Stimulated activated CD4-positive, alpha-beta T cell treated with anti-CD3 and anti-CD28 coated beads, TNF-alpha, amount 100 ng/mL, for 1 hour (primary cell): ENCODE measurements around the gene ELF5.

Experiments
- DNase-seq, 3 donors: peaks; one replicate each; pipeline ENCODE4 v3.0.0-alpha.2; 2020; ENCODE audit warnings: low read depth in 3 of 3, low spot score in 1 of 3

ELF5 gene

GRCh38 chr11:34513682-34514449 lies at the start of gene ELF5:
ELF5 (minus strand) TSS chr11:34513794; CDS start chr11:34505749, 8,045 bp downstream.
- DNase-seq: no peak

- DNase-seq: no peak
These were observed 49.4 kb upstream of the ELF5 start for GRCh38 chr11:34562976-34563375.

DNA sequence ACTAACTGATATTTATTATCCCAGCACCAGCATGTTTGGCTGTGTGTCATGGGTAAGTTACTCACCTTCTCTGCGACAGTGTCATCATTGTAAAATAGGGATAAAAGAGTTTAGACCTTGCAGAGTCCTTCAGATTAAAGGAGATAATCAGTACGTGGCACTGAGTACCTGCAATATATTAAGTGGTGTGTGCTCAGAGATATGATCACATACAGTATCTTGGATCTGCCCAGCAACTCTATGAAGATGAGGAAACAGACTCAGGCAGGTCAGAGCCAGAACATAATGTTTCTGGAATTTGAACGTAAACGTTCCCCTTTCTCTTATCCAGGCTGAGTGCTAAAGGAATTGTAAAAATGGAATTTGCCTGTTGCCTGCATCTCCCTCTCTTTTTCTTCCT lies 46.9 kb upstream of the ELF5 start:
- DNase-seq: no peak

DNA sequence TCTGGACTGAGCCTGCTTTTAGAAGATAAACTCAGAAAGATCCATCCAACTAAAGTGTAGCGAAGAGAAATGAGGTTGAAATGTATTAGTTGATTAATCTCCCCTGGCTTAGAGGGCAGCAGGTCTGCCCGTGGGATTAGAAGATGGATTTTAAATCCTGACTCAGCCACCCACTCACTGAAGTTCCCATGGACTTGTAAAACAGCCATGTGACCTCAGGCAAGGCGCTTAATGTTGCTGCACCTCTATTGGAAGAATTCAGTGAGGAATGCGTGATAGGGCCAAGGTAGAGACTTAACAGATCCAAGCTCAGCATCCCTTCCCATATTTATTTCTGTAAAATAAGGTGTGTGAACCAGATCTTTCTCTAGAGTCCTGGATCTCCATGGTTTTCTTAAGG lies 45.1 kb upstream of the ELF5 start:
- DNase-seq: no peak

DNA sequence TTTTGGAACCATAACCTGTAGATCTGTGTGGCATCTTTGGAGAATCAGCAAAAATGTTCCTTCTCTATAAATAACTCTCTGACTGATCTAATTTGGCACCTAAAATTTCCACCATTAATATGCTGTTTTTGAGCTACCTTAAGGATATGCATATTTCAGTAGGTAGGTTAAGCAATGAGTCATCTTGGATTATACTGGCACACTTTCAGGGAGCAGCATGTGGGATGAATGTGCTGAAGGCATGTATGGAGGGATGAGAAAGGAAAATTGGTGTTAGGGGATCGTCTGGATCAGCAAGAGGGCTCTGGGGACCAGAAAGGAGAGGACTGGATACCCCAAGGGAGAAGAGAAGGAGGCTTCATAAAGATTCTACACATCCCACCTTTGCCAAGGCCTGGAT lies 44.6 kb upstream of the ELF5 start:
- no peak for DNase-seq

DNA sequence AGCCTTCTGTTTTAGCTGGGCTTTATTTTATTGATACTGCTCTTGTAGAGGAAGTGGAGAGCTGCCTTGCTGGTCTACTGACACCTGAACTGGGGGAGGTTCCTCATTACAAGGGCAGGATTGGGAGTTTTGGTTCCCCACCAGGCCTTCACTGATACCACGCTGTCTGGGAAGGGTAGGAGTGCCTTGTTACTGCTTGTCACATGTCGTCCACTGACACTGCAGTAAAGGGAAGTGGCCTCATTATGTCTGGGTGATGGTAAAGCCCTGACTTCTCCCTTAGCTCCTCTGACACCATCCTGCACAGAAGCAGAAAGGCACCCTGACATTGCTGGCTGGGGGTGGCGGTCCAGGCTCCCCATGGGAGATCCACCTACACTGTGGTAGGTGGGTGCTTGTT lies 38.7 kb upstream of the ELF5 start:
- no peak for DNase-seq

DNA sequence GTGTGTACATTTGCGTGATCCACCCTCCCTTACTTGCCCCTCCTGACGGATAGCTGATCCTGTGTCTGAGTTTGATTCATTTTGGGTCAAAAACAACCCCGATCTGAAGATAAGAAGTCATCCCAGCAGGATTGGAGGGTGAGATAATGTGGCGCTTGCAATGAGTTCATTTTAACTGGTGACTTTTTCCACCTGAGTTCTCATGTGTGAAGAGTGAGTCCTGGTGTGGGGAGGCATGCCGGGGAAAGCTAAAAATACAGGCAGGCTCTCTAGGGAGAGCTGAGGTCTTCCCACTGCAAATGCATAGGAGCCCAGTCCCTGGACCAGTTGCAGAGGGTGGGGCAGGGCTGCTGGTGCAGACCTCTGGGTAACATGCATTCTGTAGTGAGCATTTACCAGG lies 35.7 kb upstream of the ELF5 start:
- DNase-seq: no peak

DNA sequence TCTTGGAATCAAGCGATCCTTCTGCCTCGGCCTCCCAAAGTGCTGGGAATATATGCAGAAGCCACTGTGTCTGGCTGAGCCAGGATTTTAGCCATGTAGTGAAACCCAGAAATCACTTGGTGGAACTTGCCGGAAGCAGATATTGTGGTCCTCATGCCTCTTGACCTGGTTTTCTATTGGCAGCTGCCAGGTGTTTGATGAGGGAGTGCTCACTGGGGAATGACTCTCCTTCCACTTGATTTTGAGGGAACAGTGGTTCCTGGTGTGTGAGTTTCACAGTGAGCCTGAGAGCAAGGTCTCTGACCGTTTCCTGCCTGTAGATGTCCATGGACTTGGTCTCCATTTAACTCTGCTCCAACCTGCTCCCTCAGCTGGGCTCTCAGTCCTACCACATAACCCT lies 34.7 kb upstream of the ELF5 start:
- DNase-seq: no peak

- no peak for DNase-seq
These were observed 33.1 kb upstream of the ELF5 start for GRCh38 chr11:34546511-34547209.

- DNase-seq: no peak
These were observed 28.5 kb upstream of the ELF5 start for GRCh38 chr11:34542089-34542488.

DNA sequence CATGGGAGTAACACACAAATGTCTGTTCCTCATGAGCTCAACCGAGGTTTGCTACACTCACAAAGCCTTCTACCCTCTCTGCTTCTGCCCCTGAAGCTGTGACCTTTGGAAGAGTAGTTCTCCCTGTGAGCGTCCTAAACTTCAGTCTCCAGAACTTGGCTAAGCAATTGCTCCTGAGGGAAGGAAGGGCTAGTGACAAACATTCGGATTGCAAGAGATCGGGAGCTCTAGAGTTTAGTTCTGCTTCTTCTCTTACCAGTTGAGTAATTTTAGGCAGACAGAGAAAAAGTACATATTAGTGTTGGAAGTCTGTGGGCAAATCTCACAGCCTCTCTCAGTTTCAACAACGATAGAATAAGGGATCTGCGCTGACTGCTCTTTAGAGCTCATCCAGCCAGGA lies 27.3 kb upstream of the ELF5 start:
- DNase-seq: no peak

DNA sequence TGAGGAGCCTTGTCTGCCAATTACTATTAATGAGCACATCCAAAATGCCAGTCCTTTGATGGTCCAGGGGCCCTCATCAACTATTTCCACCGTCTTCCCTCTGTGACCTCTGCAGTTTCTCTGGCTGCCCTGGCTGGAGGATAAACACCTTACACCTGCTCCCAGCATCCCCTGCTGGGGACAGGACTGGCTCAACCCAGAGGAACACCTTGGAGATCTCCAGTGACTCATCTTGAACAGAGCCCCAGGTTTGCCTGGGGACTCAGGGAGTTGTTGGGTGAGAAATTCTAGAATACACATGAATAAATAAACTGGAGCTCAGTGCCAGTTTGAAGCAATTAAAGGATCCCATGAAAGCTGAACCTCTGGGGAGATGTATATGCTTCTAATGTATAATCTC lies 24.0 kb upstream of the ELF5 start:
- DNase-seq: no peak

DNA sequence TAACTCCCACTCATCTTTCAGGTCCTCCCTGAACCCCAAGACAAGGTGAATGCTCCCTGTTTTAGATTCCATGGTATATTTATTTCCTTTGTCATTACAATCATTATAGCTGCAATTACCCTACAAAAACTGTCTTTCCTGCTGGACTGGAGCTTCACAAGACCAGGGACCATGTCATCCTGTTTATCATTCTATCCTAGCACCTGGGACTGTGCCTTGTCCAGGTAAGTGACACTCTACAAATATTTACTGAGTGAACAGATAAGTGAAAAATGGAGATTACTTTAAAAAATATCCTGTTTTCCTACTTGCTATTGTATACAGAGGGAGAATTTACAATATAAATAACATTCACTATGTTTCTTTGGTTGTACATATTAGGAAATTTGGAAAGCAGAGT lies 22.5 kb upstream of the ELF5 start:
- no peak for DNase-seq

DNA sequence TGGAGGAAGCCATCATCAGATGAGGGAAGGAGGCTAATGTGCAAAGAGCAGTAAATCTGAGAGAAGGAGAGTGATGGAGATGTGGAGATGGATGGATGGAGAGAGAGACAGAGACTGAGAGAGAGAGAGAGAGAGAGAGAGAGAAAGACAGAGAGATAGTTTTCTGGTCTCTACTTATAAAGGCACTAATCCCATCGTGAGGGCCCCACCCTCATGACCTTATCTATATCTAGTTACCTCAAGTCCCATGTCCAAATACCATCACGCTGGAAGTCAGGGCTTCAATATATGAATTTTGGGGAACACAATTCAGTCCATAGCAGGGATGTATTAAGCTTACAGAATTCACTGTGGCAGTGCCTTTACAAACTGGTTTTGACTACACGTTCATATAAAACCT lies 21.2 kb upstream of the ELF5 start:
- DNase-seq: no peak

GRCh38 chr11:34531663-34532062 lies 18.1 kb upstream of the ELF5 start:
- no peak for DNase-seq

GRCh38 chr11:34530545-34531234 lies 17.1 kb upstream of the ELF5 start:
- DNase-seq: no peak

GRCh38 chr11:34529643-34530042 lies 16.0 kb upstream of the ELF5 start:
- no peak for DNase-seq

DNA sequence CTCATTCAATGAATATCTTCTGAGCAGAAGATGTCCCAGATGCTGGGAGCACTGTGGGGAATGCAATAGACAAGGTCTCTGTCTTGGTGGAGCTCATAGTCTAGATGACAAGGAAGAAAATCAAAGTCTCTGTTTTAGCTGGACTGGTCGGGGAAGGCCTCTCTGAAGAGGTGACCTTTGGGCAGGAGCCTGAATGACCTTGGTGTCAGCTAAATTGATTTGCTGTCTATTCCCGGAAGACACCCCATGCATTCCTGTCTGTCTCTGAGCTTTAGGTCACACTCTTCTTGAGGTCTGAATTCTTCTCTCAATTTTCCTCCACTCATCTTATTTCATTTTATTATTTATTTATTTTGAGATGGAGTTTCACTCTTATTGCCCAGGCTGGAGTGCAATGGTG lies 14.5 kb upstream of the ELF5 start:
- DNase-seq: no peak

- DNase-seq: no peak
These were observed 12.5 kb upstream of the ELF5 start for GRCh38 chr11:34525888-34526657.

DNA sequence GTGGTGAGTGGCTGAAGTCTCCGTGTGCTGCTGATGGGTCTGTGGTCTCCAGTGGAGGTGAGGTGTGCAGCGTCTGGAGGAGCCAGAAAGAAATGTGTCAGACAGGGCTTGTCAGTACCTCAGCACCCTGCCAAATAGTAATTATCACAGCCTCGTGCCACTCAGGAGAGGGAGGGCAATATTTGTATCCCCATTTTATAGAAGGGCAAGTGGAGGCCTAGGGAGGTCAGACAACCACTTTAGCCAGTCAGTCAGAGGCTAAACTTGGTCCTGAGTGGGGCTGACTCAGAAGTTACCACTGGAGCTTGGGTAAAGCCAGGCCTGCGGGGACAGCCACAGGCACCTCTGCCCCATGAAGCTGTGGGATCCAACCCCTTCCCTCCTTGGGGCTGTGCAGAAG lies 11.5 kb upstream of the ELF5 start:
- no peak for DNase-seq

DNA sequence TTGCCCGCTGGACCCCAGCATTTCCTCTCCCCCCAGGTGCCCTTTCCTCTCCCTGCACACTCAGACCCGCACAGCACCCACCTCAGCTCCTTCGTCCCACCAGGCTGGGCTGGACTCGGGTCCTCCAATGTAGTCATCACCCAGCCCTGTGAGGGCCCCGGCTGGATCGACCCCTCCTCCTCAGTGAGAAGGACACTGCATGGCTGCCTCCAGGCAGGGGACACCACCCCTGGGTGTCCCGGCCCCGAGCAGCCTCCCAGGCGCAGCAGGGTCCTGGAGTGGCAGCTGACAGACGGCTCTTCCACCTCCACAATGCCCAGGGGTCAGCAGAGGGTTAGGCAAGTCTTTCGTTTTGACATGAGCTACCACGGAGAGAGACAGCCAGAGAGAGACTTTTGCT lies 11.1 kb upstream of the ELF5 start:
- no peak for DNase-seq

DNA sequence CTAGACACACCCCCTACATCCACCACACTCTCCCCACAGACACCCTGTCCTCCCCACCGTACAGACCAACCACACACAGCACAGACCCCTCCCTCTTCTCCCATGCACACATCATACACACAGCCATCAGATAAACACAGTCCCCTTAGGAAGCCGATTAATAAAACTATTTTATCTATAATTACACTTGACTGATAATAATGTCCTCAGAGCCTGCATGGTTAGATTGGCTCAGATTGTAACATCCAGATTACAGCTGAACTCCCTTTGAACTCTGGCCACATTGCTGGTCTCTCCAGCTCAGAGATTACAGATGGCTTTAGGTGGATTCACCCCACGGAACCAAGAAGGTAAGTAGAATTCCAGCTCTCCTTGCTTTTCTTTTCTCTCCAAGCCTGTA lies 9.5 kb upstream of the ELF5 start:
- no peak for DNase-seq
